Measurements from ENCODE around the gene TMEM245.
"Not testable (repeated sequence)": the region's sequence is repeated elsewhere in the genome, so short reads cannot be mapped to it uniquely, and the experiment has no call there.

DNA sequence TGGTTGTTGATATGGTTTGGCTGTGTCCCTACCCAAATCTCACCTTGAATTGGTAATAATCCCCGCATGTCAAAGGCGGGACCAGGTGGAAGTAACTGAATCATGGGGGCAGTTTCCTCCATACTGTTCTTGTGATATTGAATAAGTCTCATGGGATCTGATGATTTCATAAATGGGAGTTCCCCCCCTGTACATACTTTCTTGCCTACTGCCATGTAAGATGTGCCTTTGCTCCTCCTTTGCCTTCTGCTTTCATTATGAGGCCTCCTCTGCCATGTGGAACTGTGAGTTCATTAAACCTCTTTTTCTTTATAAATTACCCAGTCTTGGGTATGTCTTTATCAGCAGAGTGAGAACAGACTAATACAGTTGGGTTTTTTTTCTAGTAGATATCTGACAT, 148.4 kb downstream of the TMEM245 start:
- TF ChIP-seq POLR2A (IDR thresholded peaks at IDR 0.05; ENCODE audit: low read length); GATA1 (IDR thresholded peaks at IDR 0.05; ENCODE audit: low read depth, low read length): not testable (repeated sequence)
